Esophagus squamous epithelium (tissue), 5 donors: ENCODE data around the gene PDE12. TPM values are rescaled to one million over a fixed set of nuclear protein-coding genes. Genes with fewer than 3 reads are reported as not detected.
"Not testable (repeated sequence)": the region's sequence is repeated elsewhere in the genome, so short reads cannot be mapped to it uniquely, and the experiment has no call there.

ENCODE experiments used
- DNase-seq: peaks from one replicate; lab custom pipeline; 2025; lab: John Stamatoyannopoulos, UW
- H3K27ac ChIP-seq, 4 donors: fragments of 200-600 bp; sonication (generic); one replicate each; pipeline ENCODE4 v1.5.1; 2016 to 2019; ENCODE audit warnings: mild to moderate bottlenecking in 1 of 4
- H3K27me3 ChIP-seq, 4 donors: fragments of 200-600 bp; sonication (generic); 1 replicate in 3 of 4; 2 replicates in 1 of 4; pipeline versions ENCODE4 v1.5.1 to v1.6.0; 2017 to 2021; ENCODE audit warnings: antibody characterized with exemption in 1 of 4
- H3K36me3 ChIP-seq, 3 donors: fragments of 200-600 bp; sonication (generic); one replicate each; pipeline ENCODE4 v1.5.1; 2016 to 2019
- H3K4me1 ChIP-seq, 3 donors: fragments of 200-600 bp; sonication (generic); one replicate each; pipeline ENCODE4 v1.5.1; 2017 to 2019
- H3K4me3 ChIP-seq, 4 donors: fragments of 200-600 bp; sonication (generic); 1 replicate in 3 of 4; 2 replicates in 1 of 4; pipeline ENCODE4 v1.5.1; 2016 to 2019; ENCODE audit warnings: mild to moderate bottlenecking in 2 of 4, moderate library complexity in 1 of 4
- H3K9me3 ChIP-seq, 3 donors: fragments of 200-600 bp; sonication (generic); one replicate each; pipeline ENCODE4 v1.5.1; 2016 to 2019
- POLR2A ChIP-seq, 4 donors: fragments of 450-650 bp; IDR thresholded peaks; one replicate each; pipeline ENCODE4 v1.6.1; 2017; ENCODE audit warnings: antibody characterized with exemption in 4 of 4, mild to moderate bottlenecking in 4 of 4, moderate library complexity in 3 of 4
- WGBS, 2 donors: methylation state at CpG; one replicate each; pipeline ENCODE4 v1.1.5; 2018; 5-methylcytosine and 5-hydroxymethylcytosine counted together
- intact Hi-C: fragments of 100-400 bp; cut with DNase I; formaldehyde crosslinking; loops from one replicate; pipeline ENCODE4 v1.15.0; 2022
- small RNA-seq, 4 donors: library from RNA; depleted of rRNA; stranded (forward); fragments of <200 nt; gene quantifications; one replicate each; pipeline ENCODE3, GENCODE V24; 2016
- total RNA-seq, 4 donors: library from RNA; depleted of rRNA; stranded (reverse); fragments of >200 nt; gene quantifications; one replicate each; pipeline ENCODE4 v1.1.0, GENCODE V29; 2016
- TF ChIP-seq, protein P1 (sequence below), 6 experiments: fragments of 450-650 bp in 4 of 6; fragments of 200-600 bp in 2 of 6; sonication (generic) in 2 of 6; IDR thresholded peaks; one replicate each; pipeline ENCODE4 v1.5.1; 2016 to 2019; ENCODE audit warnings: antibody characterized with exemption in 6 of 6, mild to moderate bottlenecking in 4 of 6, moderate library complexity in 4 of 6
- donor health status: DM: yes; HTN: yes; CAD: no.

The PDE12 gene
- total RNA-seq, 4 donors from 2014 or later: 19.7 to 26.1 (median 23.7) TPM

DNA sequence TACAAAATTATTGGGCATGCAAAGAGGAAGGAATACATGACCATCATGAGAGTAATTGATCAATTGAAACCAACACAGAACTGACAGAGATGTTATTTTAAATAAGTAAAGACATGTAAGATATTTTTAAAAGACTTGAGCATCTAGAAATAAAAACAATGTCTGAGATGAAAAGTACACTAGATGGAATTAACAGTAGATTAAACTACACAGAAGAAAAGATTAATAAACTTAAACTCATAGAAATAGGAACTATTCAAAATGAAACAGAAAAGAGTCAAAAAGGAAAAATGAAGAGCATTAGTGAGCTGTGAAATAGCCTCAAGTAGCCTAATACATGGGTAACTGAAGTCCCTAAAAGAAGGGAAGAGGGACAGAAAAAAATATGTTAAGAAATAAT lies 49.6 kb downstream of the PDE12 start:
- Histone ChIP-seq H3K36me3 (peaks cover 0 to 31% (median 0%) of the 10 kb centered on the region in 3 donors), H3K4me1 (no peaks in the 10 kb centered on the region), H3K27me3 (no peaks in the 10 kb centered on the region), H3K4me3 (no peak overlapping the region), H3K27ac (no peak overlapping the region), H3K9me3 (peaks cover 0 to 7% (median 0%) of the 10 kb centered on the region in 3 donors)
- TF ChIP-seq POLR2A (IDR thresholded peaks at IDR 0.05): no peak
- TF ChIP-seq, protein P1, sequence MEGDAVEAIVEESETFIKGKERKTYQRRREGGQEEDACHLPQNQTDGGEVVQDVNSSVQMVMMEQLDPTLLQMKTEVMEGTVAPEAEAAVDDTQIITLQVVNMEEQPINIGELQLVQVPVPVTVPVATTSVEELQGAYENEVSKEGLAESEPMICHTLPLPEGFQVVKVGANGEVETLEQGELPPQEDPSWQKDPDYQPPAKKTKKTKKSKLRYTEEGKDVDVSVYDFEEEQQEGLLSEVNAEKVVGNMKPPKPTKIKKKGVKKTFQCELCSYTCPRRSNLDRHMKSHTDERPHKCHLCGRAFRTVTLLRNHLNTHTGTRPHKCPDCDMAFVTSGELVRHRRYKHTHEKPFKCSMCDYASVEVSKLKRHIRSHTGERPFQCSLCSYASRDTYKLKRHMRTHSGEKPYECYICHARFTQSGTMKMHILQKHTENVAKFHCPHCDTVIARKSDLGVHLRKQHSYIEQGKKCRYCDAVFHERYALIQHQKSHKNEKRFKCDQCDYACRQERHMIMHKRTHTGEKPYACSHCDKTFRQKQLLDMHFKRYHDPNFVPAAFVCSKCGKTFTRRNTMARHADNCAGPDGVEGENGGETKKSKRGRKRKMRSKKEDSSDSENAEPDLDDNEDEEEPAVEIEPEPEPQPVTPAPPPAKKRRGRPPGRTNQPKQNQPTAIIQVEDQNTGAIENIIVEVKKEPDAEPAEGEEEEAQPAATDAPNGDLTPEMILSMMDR (IDR thresholded peaks at IDR 0.05): no peak
- intact Hi-C loops: no loop called here
- no peak for DNase-seq

DNA sequence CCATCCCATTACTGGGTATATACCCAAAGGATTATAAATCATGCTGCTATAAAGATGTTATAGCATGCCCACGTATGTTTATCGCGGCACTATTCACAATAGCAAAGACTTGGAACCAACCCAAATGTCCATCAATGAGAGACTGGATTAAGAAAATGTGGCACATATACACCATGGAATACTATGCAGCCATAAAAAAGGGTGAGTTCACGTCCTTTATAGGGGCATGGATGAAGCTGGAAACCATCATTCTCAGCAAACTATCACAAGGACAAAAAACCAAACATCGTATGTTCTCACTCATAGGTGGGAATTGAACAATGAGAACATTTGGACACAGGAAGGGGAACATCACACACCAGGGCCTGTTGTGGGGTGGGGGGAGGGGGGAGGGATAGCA lies 55.8 kb downstream of the PDE12 start:
- DNase-seq, H3K27ac ChIP-seq, H3K27me3 ChIP-seq, intact Hi-C loops, H3K4me3 ChIP-seq, H3K9me3 ChIP-seq, H3K4me1 ChIP-seq: not testable (repeated sequence)
- 94 to 98% methylated on average over 5 of the region's 5 CpGs for WGBS, 2 donors
- H3K36me3 ChIP-seq: peaks cover 0 to 17% (median 0%) of the 10 kb centered on the region in 3 donors

DNA sequence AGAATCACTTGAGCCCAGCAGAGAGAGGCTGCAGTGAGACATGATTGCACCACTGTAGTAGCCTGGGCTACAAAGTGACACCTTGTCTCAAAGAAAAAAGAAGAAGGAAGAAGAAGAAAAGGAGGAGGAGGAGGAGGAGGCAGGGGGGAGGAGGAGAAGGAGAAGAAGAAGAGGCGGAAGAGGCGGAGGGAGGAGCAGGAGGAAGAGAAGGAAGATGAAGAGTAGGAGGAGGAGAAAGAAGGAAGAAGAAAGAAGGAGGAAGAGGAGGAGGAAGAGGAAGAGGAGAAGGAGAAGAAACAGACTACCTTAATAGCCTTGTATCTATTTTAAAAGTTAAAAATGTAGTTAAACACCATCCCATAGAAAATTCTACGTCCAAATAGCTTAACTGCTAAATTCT lies 60.2 kb downstream of the PDE12 start:
- H3K36me3 ChIP-seq: peaks cover 0 to 21% (median 0%) of the 10 kb centered on the region in 3 donors
- no peak for DNase-seq
- TF ChIP-seq, protein P1 (IDR thresholded peaks at IDR 0.05): no peak
- no peaks in the 10 kb centered on the region for H3K9me3 ChIP-seq
- H3K4me1 ChIP-seq: no peaks in the 10 kb centered on the region
- no peaks in the 10 kb centered on the region for H3K27me3 ChIP-seq
- intact Hi-C loops: no loop called here
- H3K4me3 ChIP-seq: no peak overlapping the region
- 65 to 83% methylated on average over 3 of the region's 3 CpGs for WGBS, 2 donors
- H3K27ac ChIP-seq: no peak overlapping the region

Small RNA genes lying within 50 kb of the gene (small RNA-seq; reads per million reads assigned to genes)
- gene RNU6-108P (0 reads per million in 4 donors), gene RNU6-1181P (0 reads per million in 4 donors), gene RNU6-483P (0 reads per million in 4 donors)

Other genes starting within 250 kb of the PDE12 start
- gene DNAH12, start 11.9 kb upstream of the PDE12 start, total RNA-seq: under 1 TPM in 2 of 4 donors, not detected in 2; under 0.01 to 0.03 TPM
- 100 to 1,000 TPM in 2 of 4 donors, 10 to 100 TPM in 2; 65.1 to 113 (median 88.2) TPM for gene ARF4, start 41.1 kb downstream of the PDE12 start, total RNA-seq
- 10 to 100 TPM; 18.6 to 36.0 (median 24.4) TPM for gene DENND6A, start 136.8 kb downstream of the PDE12 start, total RNA-seq
- 100 to 1,000 TPM in 1 of 4 donors, 10 to 100 TPM in 3; 46.9 to 162 (median 67.9) TPM for gene SLMAP, start 200.0 kb downstream of the PDE12 start, total RNA-seq